DND-41 (cell line): Measurements from ENCODE around the gene CHST12.

Experiments
- ATAC-seq: fragments of 200-7000 bp; cut with Tn5 transposase; 3 replicates; pipeline ENCODE4 v1.9.1; 2021; ENCODE audit warnings: low read depth; ENCODE audit not compliant: insufficient read depth
- DNase-seq: peaks from one replicate; pipeline ENCODE4 v3.0.0-alpha.2; 2020
- H2AFZ ChIP-seq: 2 replicates; pipeline ENCODE4 v1.6.0; 2012; ENCODE audit warnings: low read depth, low read length
- H3K27ac ChIP-seq: 2 replicates; pipeline ENCODE4 v1.5.1; 2012; ENCODE audit warnings: low read length, inconsistent platforms
- H3K27me3 ChIP-seq: fragments of 200-600 bp; sonication (generic); 2 replicates; pipeline ENCODE4 v1.6.0; 2012; ENCODE audit warnings: low read length, mild to moderate bottlenecking, inconsistent platforms; ENCODE audit not compliant: insufficient read depth, poor library complexity
- H3K36me3 ChIP-seq: 2 replicates; pipeline ENCODE4 v1.5.1; 2012; ENCODE audit warnings: low read length, inconsistent platforms; ENCODE audit not compliant: insufficient read depth
- H3K4me1 ChIP-seq: 2 replicates; pipeline ENCODE4 v1.5.1; 2012; ENCODE audit warnings: mild to moderate bottlenecking, low read length; ENCODE audit not compliant: insufficient read depth
- H3K4me2 ChIP-seq: 2 replicates; pipeline ENCODE4 v1.6.0; 2012; ENCODE audit warnings: mild to moderate bottlenecking, moderate library complexity, low read length, inconsistent platforms; ENCODE audit not compliant: insufficient read depth
- H3K4me3 ChIP-seq, 2 experiments: fragments of 200-600 bp in 1 of 2; shearing (Covaris generic) in 1 of 2; 2 replicates each; pipeline ENCODE4 v1.5.1; 2012 to 2016; ENCODE audit warnings: inconsistent platforms in 2 of 2, low read length in 2 of 2, mild to moderate bottlenecking in 2 of 2, low read depth in 1 of 2, moderate library complexity in 1 of 2
- H3K79me2 ChIP-seq: 2 replicates; pipeline ENCODE4 v1.6.0; 2012; ENCODE audit warnings: low read length, inconsistent platforms; ENCODE audit not compliant: insufficient read depth
- H3K9ac ChIP-seq: 2 replicates; pipeline ENCODE4 v1.6.0; 2012; ENCODE audit warnings: low read depth, mild to moderate bottlenecking, inconsistent platforms, low read length, moderate library complexity
- H3K9me3 ChIP-seq: 2 replicates; pipeline ENCODE4 v1.5.1; 2012; ENCODE audit warnings: low read length, moderate library complexity, mild to moderate bottlenecking, inconsistent platforms; ENCODE audit not compliant: insufficient read depth, severe bottlenecking
- H4K20me1 ChIP-seq: 2 replicates; pipeline ENCODE4 v1.6.0; 2012; ENCODE audit warnings: low read length; ENCODE audit not compliant: insufficient read depth
- CTCF ChIP-seq: IDR thresholded peaks from 2 replicates; pipeline ENCODE4 v1.5.1; 2012; ENCODE audit warnings: borderline replicate concordance, low read length, moderate library complexity, mild to moderate bottlenecking; ENCODE audit not compliant: poor library complexity, severe bottlenecking; ENCODE audit errors: extremely low read depth
- EZH2 ChIP-seq: IDR thresholded peaks from 3 replicates; pipeline ENCODE4 v1.6.1; 2012; ENCODE audit warnings: borderline replicate concordance, low read depth, mild to moderate bottlenecking, moderate library complexity, low read length, inconsistent platforms; ENCODE audit not compliant: severe bottlenecking

The CHST12 gene

GRCh38 chr7:2379161-2379560 lies 24.2 kb upstream of the CHST12 start:
- Histone ChIP-seq H3K27me3 (no peaks in the 10 kb centered on the region), H3K9me3 (no peaks in the 10 kb centered on the region), H3K4me3 (no peak overlapping the region), H4K20me1 (peaks cover 61% of the 10 kb centered on the region), H2AFZ (no peak overlapping the region), H3K9ac (no peak overlapping the region), H3K27ac (no peak overlapping the region), H3K36me3 (peaks cover 84% of the 10 kb centered on the region), H3K4me1 (no peaks in the 10 kb centered on the region), H3K79me2 (peaks cover 31% of the 10 kb centered on the region), H3K4me2 (no peak overlapping the region)
- TF ChIP-seq EZH2: no peak
- no peak for TF ChIP-seq CTCF
- ATAC-seq (no peak), DNase-seq (no peak)

- H3K27me3 ChIP-seq: no peaks in the 10 kb centered on the region
- no peak overlapping the region for H3K4me3 ChIP-seq
- no peak for TF ChIP-seq CTCF
- no peak for TF ChIP-seq EZH2
- ATAC-seq (0 out of 3 replicates have a peak, but pooled peaks have one; percentile 8), DNase-seq (no peak)
- H4K20me1 ChIP-seq: peaks cover 56% of the 10 kb centered on the region
- no peak overlapping the region for H3K9ac ChIP-seq
- peaks cover 76% of the 10 kb centered on the region for H3K36me3 ChIP-seq
- no peak overlapping the region for H3K4me2 ChIP-seq
- no peak overlapping the region for H3K27ac ChIP-seq
- H3K9me3 ChIP-seq: no peaks in the 10 kb centered on the region
- H2AFZ ChIP-seq: no peak overlapping the region
- peaks cover 23% of the 10 kb centered on the region for H3K79me2 ChIP-seq
- H3K4me1 ChIP-seq: no peaks in the 10 kb centered on the region
Measured at GRCh38 chr7:2379821-2380450, 23.5 kb upstream of the CHST12 start.

- DNase-seq (no peak), ATAC-seq (no peak)
- TF ChIP-seq CTCF (no peak), EZH2 (no peak)
- H3K9me3 ChIP-seq: no peaks in the 10 kb centered on the region
- H3K79me2 ChIP-seq: peaks cover 19% of the 10 kb centered on the region
- no peaks in the 10 kb centered on the region for H3K27me3 ChIP-seq
- H3K4me1 ChIP-seq: no peaks in the 10 kb centered on the region
- peaks cover 71% of the 10 kb centered on the region for H3K36me3 ChIP-seq
- H3K4me3 ChIP-seq: no peak overlapping the region
- H3K4me2 ChIP-seq: no peak overlapping the region
- H3K27ac ChIP-seq: no peak overlapping the region
- H4K20me1 ChIP-seq: peaks cover 50% of the 10 kb centered on the region
- H2AFZ ChIP-seq: no peak overlapping the region
- no peak overlapping the region for H3K9ac ChIP-seq
Measured at GRCh38 chr7:2380461-2380860, 22.9 kb upstream of the CHST12 start.

- Histone ChIP-seq H3K79me2 (peaks cover 15% of the 10 kb centered on the region), H3K4me3 (no peak overlapping the region), H3K27me3 (no peaks in the 10 kb centered on the region), H3K27ac (no peak overlapping the region), H3K36me3 (peaks cover 63% of the 10 kb centered on the region), H4K20me1 (peaks cover 48% of the 10 kb centered on the region), H3K4me1 (no peaks in the 10 kb centered on the region), H3K4me2 (no peak overlapping the region), H3K9ac (no peak overlapping the region), H3K9me3 (no peaks in the 10 kb centered on the region), H2AFZ (no peak overlapping the region)
- no peak for DNase-seq
- no peak for ATAC-seq
- TF ChIP-seq EZH2: no peak
- no peak for TF ChIP-seq CTCF
Measured at GRCh38 chr7:2381227-2381626, 22.2 kb upstream of the CHST12 start.
